Esophagus squamous epithelium (tissue), 4 donors: ENCODE results near the gene FNTB.

Experiments
- POLR2A ChIP-seq, 4 donors: fragments of 450-650 bp; IDR thresholded peaks; one replicate each; pipeline ENCODE4 v1.6.1; 2017; ENCODE audit warnings: antibody characterized with exemption in 4 of 4, mild to moderate bottlenecking in 4 of 4, moderate library complexity in 3 of 4
- TF ChIP-seq, protein P1 (sequence below), 6 experiments: fragments of 450-650 bp in 4 of 6; fragments of 200-600 bp in 2 of 6; sonication (generic) in 2 of 6; IDR thresholded peaks; one replicate each; pipeline ENCODE4 v1.5.1; 2016 to 2019; ENCODE audit warnings: antibody characterized with exemption in 6 of 6, mild to moderate bottlenecking in 4 of 6, moderate library complexity in 4 of 6

DNA sequence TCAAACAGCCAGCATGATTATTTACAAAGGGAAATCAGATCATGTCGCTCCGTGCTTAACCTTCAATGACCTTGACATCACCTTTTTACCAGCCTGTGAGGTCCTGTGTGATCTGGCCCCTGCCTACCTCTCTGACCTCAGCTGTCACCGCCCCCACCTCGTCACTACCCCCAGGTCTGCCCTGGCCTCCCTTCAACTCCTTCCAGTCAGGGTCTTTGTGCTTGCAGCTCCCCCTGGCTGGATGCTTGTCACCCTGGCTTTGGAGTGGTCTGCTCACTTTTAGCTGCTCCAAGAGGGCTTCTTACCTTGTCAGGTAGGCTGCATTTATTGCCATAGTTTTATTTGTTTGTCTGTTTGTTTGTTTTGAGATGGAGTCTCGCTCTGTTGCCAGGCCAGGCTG is 123.8 kb downstream of the FNTB start:
- TF ChIP-seq, protein P1, sequence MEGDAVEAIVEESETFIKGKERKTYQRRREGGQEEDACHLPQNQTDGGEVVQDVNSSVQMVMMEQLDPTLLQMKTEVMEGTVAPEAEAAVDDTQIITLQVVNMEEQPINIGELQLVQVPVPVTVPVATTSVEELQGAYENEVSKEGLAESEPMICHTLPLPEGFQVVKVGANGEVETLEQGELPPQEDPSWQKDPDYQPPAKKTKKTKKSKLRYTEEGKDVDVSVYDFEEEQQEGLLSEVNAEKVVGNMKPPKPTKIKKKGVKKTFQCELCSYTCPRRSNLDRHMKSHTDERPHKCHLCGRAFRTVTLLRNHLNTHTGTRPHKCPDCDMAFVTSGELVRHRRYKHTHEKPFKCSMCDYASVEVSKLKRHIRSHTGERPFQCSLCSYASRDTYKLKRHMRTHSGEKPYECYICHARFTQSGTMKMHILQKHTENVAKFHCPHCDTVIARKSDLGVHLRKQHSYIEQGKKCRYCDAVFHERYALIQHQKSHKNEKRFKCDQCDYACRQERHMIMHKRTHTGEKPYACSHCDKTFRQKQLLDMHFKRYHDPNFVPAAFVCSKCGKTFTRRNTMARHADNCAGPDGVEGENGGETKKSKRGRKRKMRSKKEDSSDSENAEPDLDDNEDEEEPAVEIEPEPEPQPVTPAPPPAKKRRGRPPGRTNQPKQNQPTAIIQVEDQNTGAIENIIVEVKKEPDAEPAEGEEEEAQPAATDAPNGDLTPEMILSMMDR (IDR thresholded peaks at IDR 0.05), result no peak
- TF ChIP-seq POLR2A (IDR thresholded peaks at IDR 0.05), result no peak
